ENCODE data around the gene ANAPC1.
"Not testable (repeated sequence)": the region's sequence is repeated elsewhere in the genome, so short reads cannot be mapped to it uniquely, and the experiment has no call there.

The ANAPC1 gene

DNA sequence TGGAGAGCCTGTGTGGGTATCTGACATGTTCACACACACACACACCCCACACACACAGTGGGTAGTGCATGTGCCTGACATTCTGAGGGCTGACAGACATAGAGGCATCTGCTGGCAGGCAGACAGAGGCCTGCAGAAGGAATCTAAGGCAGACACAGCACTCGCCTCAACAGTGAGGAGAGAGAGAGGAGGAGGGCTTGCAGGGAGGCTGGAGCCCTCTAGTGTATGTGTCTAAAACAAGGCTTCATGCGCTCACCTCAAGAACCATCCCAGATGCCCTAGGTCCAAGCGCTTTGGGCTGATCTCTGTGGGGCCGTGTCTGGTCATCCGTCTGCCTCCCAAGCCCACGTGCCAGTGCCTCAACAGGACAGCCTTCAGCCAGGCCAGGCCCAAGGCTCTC lies 158.3 kb downstream of the ANAPC1 start:
- DNase-seq: not testable (repeated sequence)

DNA sequence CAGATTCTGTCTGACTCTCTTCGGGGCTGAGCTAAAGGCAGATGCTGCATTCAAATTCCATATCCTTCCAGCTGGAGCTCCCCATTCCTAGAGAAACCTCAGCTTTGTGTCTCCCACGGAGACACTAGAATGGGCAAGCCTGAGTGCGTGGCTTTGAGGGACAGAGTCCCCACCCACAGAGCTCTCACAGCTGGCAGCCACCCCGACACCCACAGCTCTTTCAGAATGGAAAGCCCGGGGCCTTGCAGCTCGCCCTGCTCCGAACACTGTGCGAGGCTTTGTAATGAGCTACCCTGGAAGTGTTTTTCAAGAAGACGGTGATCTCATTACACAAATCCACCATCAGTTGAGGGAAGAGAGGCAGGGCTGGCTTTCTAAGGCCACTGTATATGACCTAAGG lies 164.4 kb downstream of the ANAPC1 start:
- DNase-seq: not testable (repeated sequence)
